Body of pancreas (tissue), 4 donors: ENCODE results near the gene EPHA10. TPM values are rescaled to one million over a fixed set of nuclear protein-coding genes. Genes with fewer than 3 reads are reported as not detected.
A peak's percentile ranks its signal among the peaks of the same experiment; 100 is the strongest.

Source experiments
- ATAC-seq: fragments of 150-250 bp; one replicate; pipeline ENCODE4 v1.9.1; 2016
- DNase-seq, 4 donors: peaks; one replicate each; pipeline ENCODE4 v3.0.0-alpha.2; 2019
- H3K27ac ChIP-seq, 4 donors: fragments of 200-600 bp; sonication (generic); 1 replicate in 3 of 4; 2 replicates in 1 of 4; pipeline versions ENCODE4 v1.5.1 to v1.6.1; 2016 to 2019; ENCODE audit warnings: mild to moderate bottlenecking in 1 of 4, mixed read lengths in 1 of 4, moderate library complexity in 1 of 4
- H3K27me3 ChIP-seq, 2 donors: fragments of 200-600 bp; sonication (generic); one replicate each; pipeline ENCODE4 v1.6.0; 2016; ENCODE audit warnings: mild to moderate bottlenecking in 1 of 2
- H3K36me3 ChIP-seq, 2 donors: fragments of 200-600 bp; sonication (generic); replicated peaks in 1 of 2; 2 replicates each; pipeline ENCODE4 v1.5.1; 2016; ENCODE audit warnings: low read depth in 2 of 2; ENCODE audit not compliant: insufficient read depth in 1 of 2
- H3K4me1 ChIP-seq: fragments of 200-600 bp; sonication (generic); one replicate; pipeline ENCODE4 v1.6.0; 2016
- H3K4me3 ChIP-seq, 2 donors: fragments of 200-600 bp; sonication (generic); 1 replicate in 1 of 2; 2 replicates in 1 of 2; pipeline ENCODE4 v1.5.1; 2016 to 2019
- H3K9me3 ChIP-seq, 3 donors: fragments of 200-600 bp; sonication (generic); 1 replicate in 2 of 3; 2 replicates in 1 of 3; pipeline ENCODE4 v1.5.1; 2016
- POLR2A ChIP-seq, 3 donors: fragments of 450-650 bp; IDR thresholded peaks; one replicate each; pipeline ENCODE4 v1.6.1; 2016; ENCODE audit warnings: antibody characterized with exemption in 3 of 3, mild to moderate bottlenecking in 2 of 3
- WGBS, 2 donors: methylation state at CpG; one replicate each; pipeline ENCODE4 v1.1.5; 2017; 5-methylcytosine and 5-hydroxymethylcytosine counted together
- intact Hi-C: fragments of 100-400 bp; cut with DNase I; formaldehyde crosslinking; loops from one replicate; pipeline ENCODE4 v1.15.1; 2023
- total RNA-seq, 2 donors: library from RNA; depleted of rRNA; stranded (reverse); fragments of >200 nt; gene quantifications; one replicate each; pipeline ENCODE4 v1.1.0, GENCODE V29; 2016
- TF ChIP-seq, protein P1 (sequence below), 7 experiments: fragments of 450-650 bp in 4 of 7; fragments of 200-600 bp in 3 of 7; sonication (generic) in 3 of 7; IDR thresholded peaks; one replicate each; pipeline ENCODE4 v1.5.1; 2016 to 2019; ENCODE audit warnings: antibody characterized with exemption in 7 of 7

The EPHA10 gene
- total RNA-seq, 2 donors from 2014 or later: 1.6 to 2.0 TPM

- intact Hi-C loops: no loop called here
- Histone ChIP-seq H3K4me1 (peaks cover 3% of the 10 kb centered on the region), H3K27ac (no peak overlapping the region), H3K36me3 (no peaks in the 10 kb centered on the region), H3K9me3 (no peaks in the 10 kb centered on the region), H3K27me3 (peaks cover 0 to 8% of the 10 kb centered on the region in 2 donors), H3K4me3 (no peak overlapping the region)
- TF ChIP-seq, protein P1, sequence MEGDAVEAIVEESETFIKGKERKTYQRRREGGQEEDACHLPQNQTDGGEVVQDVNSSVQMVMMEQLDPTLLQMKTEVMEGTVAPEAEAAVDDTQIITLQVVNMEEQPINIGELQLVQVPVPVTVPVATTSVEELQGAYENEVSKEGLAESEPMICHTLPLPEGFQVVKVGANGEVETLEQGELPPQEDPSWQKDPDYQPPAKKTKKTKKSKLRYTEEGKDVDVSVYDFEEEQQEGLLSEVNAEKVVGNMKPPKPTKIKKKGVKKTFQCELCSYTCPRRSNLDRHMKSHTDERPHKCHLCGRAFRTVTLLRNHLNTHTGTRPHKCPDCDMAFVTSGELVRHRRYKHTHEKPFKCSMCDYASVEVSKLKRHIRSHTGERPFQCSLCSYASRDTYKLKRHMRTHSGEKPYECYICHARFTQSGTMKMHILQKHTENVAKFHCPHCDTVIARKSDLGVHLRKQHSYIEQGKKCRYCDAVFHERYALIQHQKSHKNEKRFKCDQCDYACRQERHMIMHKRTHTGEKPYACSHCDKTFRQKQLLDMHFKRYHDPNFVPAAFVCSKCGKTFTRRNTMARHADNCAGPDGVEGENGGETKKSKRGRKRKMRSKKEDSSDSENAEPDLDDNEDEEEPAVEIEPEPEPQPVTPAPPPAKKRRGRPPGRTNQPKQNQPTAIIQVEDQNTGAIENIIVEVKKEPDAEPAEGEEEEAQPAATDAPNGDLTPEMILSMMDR (IDR thresholded peaks at IDR 0.05): no peak
- ATAC-seq (no peak), DNase-seq (no peak)
- WGBS, 2 donors: 43 to 71% methylated on average over 2 to 4 of the region's 4 CpGs
Observed at GRCh38 chr1:37755951-37756560, 8.9 kb downstream of the EPHA10 start.

DNA sequence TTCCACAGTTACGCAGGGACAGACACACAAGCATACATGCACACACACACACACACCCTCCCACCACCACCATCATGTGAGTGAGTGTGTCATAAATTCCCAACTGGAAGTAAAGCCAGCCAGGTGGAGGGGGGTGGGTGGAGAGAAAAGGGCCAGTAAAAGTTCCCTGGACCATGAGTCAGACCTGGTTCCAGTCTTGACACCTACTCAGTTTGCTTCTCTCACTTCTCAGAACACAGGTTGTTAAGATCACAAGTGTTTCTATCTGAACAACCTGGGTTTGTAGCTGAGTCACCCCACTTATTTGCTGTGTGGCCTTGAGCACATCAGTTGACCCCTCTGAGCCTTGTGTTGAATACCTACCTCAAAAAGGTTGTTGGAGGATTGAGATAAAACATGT is 9.6 kb downstream of the EPHA10 start:
- Histone ChIP-seq H3K36me3 (no peaks in the 10 kb centered on the region), H3K4me1 (peaks cover 3% of the 10 kb centered on the region), H3K4me3 (no peak overlapping the region), H3K27ac (no peak overlapping the region), H3K27me3 (peaks cover 0 to 8% of the 10 kb centered on the region in 2 donors), H3K9me3 (no peaks in the 10 kb centered on the region)
- intact Hi-C loops: no loop called here
- ATAC-seq: no peak
- DNase-seq: no peak
- 88 to 100% methylated on average over 1 of the region's 1 CpG for WGBS, 2 donors
- no peak for TF ChIP-seq POLR2A (IDR thresholded peaks at IDR 0.05)
- TF ChIP-seq, protein P1 (IDR thresholded peaks at IDR 0.05): no peak

- Histone ChIP-seq H3K4me1 (peaks cover 3% of the 10 kb centered on the region), H3K36me3 (no peaks in the 10 kb centered on the region), H3K4me3 (no peak overlapping the region), H3K9me3 (no peaks in the 10 kb centered on the region), H3K27ac (no peak overlapping the region), H3K27me3 (peaks cover 0 to 8% of the 10 kb centered on the region in 2 donors)
- 7 to 11% methylated on average over 20 to 39 of the region's 52 CpGs for WGBS, 2 donors
- intact Hi-C loops: no loop called here
- TF ChIP-seq, protein P1 (IDR thresholded peaks at IDR 0.05): no peak
- TF ChIP-seq POLR2A (IDR thresholded peaks at IDR 0.05): no peak
- ATAC-seq: no peak
- DNase-seq: no peak
Observed at GRCh38 chr1:37753473-37754321, 11.2 kb downstream of the EPHA10 start.

GRCh38 chr1:37752583-37753471 is 12.1 kb downstream of the EPHA10 start:
- Histone ChIP-seq H3K27me3 (peaks cover 0 to 8% of the 10 kb centered on the region in 2 donors), H3K4me3 (no peak overlapping the region), H3K9me3 (no peaks in the 10 kb centered on the region), H3K4me1 (peaks cover 3% of the 10 kb centered on the region), H3K27ac (no peak overlapping the region), H3K36me3 (no peaks in the 10 kb centered on the region)
- peak; percentile 80 for ATAC-seq
- no peak for TF ChIP-seq POLR2A (IDR thresholded peaks at IDR 0.05)
- TF ChIP-seq, protein P1 (IDR thresholded peaks at IDR 0.05): no peak
- DNase-seq: peak; percentile 37 to 63 (median 52)
- intact Hi-C loops: no loop called here
- 1 to 5% methylated on average over 14 to 64 of the region's 105 CpGs for WGBS, 2 donors
